HFF-Myc (cell line): Measurements from ENCODE around the gene TMEM38B.

ENCODE experiments used
- DNase-seq: peaks from one replicate; pipeline ENCODE4 v3.0.0-alpha.2; 2011; ENCODE audit warnings: low read depth; ENCODE audit errors: extremely low read depth
- H3K4me3 ChIP-seq: replicated peaks from 2 replicates; pipeline ENCODE4 v1.5.1; 2011; ENCODE audit warnings: low read depth, mild to moderate bottlenecking, control low read depth, low read length
- CTCF ChIP-seq: IDR thresholded peaks from 2 replicates; pipeline ENCODE4 v1.5.1; 2012; ENCODE audit warnings: mild to moderate bottlenecking, low read depth, low read length, control low read depth; ENCODE audit errors: missing control alignments

The TMEM38B gene

GRCh38 chr9:105706156-105706555, 11.8 kb downstream of the TMEM38B start:
- no peak overlapping the region for H3K4me3 ChIP-seq
- DNase-seq = no peak
- no peak for TF ChIP-seq CTCF

GRCh38 chr9:105708405-105708804, 14.1 kb downstream of the TMEM38B start:
- no peak for TF ChIP-seq CTCF
- no peak for DNase-seq
- no peak overlapping the region for H3K4me3 ChIP-seq

GRCh38 chr9:105710638-105711037, 16.3 kb downstream of the TMEM38B start:
- H3K4me3 ChIP-seq = no peak overlapping the region
- no peak for DNase-seq
- TF ChIP-seq CTCF = no peak

- H3K4me3 ChIP-seq = no peak overlapping the region
- TF ChIP-seq CTCF = no peak
- no peak for DNase-seq
Measured at GRCh38 chr9:105711867-105712266, 17.5 kb downstream of the TMEM38B start.

GRCh38 chr9:105712297-105712696, 18.0 kb downstream of the TMEM38B start:
- no peak for DNase-seq
- no peak overlapping the region for H3K4me3 ChIP-seq
- TF ChIP-seq CTCF = no peak

- H3K4me3 ChIP-seq = no peak overlapping the region
- no peak for DNase-seq
- TF ChIP-seq CTCF = no peak
Measured at GRCh38 chr9:105712773-105713172, 18.4 kb downstream of the TMEM38B start.

- DNase-seq = no peak
- TF ChIP-seq CTCF = no peak
- H3K4me3 ChIP-seq = no peak overlapping the region
Measured at GRCh38 chr9:105713260-105714019, 19.1 kb downstream of the TMEM38B start.
